Measurements from ENCODE around the gene DONSON.

Gene DONSON

DNA sequence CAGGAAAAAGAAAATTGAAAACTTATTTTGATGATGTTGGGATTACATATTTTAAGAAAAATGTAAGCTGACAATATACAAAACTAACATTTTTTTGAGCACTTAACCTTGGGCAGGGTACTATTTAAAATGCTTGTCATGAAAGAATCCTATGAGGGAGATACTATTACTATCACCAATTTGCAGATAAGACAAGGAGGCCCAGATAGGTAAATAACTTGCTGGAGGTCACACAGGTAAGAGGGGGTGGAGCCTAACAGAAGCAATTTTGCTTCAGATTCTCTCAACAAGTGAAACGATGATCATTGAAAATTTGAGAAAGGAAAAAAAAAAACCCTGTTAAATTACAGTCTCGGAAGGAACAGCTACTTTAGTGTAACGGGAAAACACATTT lies 47.8 kb downstream of the DONSON start:
- DNase-seq, result peak in 1 of 2 experiments; percentile 9

DNA sequence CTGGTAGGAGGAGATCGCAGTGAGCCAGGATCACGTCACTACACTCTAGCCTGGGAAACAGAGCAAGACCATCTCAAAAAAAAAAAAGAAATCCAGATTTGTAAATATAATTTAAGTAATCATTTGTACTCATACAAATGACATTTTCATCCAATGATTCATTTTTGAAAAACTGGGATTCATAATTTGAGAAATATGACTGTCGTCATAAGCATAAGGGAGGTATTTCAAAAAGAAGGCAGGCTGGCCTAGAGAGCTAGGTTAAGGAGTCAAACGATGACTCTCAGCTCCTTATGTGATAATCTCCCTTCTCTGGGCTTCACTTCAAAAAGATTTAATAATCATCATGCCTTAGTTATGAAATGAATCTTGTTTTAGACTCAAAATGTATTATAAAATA lies 48.9 kb downstream of the DONSON start:
- DNase-seq, result no peak

DNA sequence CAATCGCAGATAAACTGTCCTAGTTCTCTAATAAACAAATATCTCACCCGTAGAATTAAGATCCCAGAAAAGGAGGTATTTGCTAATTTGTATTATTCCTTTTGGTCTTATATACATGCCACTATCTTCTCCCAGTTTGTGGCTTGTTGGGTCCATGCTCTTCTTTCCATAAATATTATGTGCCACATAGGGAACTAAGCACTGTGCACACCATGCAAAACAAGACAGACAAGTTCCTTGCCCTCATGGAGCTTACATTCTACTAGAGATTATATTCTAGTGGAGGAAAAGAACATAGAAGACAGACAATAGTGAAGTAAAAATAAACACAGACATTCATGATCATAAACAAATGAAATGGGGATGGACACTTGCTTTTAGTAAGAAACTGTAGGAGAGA lies 51.3 kb downstream of the DONSON start:
- DNase-seq, result no peak

DNA sequence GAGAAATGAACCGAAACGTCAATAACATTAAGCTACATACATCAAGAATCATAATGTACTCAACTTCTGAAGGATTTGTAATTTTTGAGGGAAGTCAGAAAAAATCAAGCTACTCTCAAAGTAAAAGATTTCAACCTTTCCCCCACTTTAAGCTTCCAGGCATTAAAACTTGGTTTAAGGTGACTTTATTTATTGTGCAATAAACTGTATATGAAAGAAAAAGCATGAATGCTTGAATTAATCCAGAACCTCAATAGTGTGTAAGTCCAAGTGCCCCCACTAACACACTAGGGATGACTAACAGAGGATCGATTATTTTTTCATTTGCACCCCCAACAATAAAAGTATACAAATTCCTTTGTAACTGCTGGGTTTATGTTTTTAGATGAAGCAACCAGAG lies 57.5 kb downstream of the DONSON start:
- DNase-seq, result no peak
